Measurements from ENCODE around the gene ANKFN1. TPM values are rescaled to one million over a fixed set of nuclear protein-coding genes. Genes with fewer than 3 reads are reported as not detected.

The ANKFN1 gene, protein sequence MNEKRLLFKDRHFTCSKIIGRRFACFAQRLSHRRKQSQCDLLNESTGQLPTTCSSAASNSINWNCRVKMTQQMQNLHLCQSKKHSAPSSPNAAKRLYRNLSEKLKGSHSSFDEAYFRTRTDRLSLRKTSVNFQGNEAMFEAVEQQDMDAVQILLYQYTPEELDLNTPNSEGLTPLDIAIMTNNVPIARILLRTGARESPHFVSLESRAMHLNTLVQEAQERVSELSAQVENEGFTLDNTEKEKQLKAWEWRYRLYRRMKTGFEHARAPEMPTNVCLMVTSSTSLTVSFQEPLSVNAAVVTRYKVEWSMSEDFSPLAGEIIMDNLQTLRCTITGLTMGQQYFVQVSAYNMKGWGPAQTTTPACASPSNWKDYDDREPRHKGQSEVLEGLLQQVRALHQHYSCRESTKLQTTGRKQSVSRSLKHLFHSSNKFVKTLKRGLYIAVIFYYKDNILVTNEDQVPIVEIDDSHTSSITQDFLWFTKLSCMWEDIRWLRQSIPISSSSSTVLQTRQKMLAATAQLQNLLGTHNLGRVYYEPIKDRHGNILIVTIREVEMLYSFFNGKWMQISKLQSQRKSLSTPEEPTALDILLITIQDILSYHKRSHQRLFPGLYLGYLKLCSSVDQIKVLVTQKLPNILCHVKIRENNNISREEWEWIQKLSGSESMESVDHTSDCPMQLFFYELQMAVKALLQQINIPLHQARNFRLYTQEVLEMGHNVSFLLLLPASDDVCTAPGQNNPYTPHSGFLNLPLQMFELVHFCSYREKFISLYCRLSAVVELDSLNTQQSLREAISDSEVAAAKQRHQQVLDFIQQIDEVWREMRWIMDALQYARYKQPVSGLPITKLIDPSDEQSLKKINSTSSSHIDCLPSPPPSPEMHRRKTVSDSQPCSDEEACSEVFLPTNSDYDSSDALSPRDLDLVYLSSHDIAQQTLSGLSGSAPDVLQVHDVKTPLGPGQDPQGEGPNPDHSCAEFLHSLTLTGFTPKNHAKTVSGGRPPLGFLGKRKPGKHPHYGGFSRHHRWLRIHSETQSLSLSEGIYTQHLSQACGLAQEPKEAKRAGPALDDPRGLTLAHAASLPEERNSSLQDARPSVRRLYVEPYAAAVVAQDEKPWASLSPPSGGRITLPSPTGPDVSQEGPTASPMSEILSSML
- 1 to 10 TPM in 1 of 5 donors, under 1 TPM in 4; 0.47 to 1.1 (median 0.70) TPM for polyA plus RNA-seq (ENCODE audit: insufficient read depth in 1 of 5, insufficient read length in 5 of 5, low replicate concordance in 1 of 5)
- long read RNA-seq, donor 1: 0 reads
- long read RNA-seq, donor 2: 0 reads
- long read RNA-seq, donor 3: 0 reads
- long read RNA-seq, donor 4: 0 reads
- long read RNA-seq, donor 5: 0 reads
- long read RNA-seq, donor 6: 0 reads
- long read RNA-seq, donor 7: 0 reads
- long read RNA-seq, donor 8: 0 reads

DNA sequence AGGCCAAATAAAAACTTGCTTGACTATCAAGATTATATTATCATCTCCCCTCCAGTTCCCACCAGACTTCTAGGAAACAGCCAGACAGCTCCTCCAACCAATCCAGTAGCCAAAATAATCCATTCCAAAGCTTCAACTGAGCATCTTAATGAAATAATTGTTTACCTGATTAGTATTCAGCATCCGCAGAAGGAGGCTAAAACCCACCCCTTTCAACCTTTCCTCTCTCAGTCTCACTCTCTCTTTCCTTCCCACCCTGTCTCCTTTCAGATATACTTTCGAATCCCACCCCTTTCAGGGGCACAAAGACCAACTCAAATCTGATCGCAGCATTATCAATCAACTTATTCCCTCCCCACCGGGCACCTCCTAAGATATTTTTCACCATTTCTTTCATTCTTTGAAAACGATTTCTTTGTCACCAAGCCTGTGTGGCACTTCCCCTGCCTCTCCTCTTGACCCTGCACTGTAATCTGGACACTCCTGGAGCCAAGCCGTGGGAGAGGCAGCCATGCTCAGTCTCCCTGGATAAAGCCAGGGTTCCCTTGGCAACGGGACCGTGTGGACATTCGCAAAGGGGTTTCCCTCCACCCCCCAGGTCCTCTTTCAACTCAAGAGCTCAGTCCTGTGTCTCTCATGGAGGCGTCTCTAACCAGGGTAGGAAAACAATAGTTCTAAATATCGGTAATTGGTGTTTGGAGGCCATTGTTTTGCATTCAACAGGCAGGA, at the start of gene ANKFN1:
TSS of gene ANKFN1 (plus strand) at position 602 of the 729 bp plus-strand sequence. CDS start 59,193 bp downstream, outside the sequence.
- no peak for DNase-seq

GRCh38 chr17:56108811-56109284, 44.4 kb upstream of the ANKFN1 start:
- DNase-seq: no peak

DNA sequence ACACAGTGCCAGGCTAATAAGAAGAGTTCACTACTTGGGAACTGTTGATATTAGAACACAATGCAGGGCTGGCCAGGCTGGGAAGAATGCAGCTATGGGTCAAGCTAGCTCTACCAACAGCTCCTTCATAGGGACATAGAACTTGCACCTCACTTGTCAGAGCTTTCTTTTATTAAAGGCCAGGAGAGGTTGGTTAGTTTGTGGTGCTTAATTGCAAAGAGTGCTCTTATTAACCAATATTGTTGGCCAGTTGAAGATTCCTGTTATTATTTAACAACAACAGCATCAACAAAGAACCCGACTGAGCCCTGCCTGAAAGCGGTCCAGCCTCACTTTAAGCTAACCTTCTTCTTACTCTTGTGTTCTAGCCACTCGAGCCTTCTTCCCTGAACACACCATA, 43.4 kb upstream of the ANKFN1 start:
- DNase-seq: no peak

- no peak for DNase-seq
Observed at GRCh38 chr17:56110463-56111135, 42.7 kb upstream of the ANKFN1 start.

DNA sequence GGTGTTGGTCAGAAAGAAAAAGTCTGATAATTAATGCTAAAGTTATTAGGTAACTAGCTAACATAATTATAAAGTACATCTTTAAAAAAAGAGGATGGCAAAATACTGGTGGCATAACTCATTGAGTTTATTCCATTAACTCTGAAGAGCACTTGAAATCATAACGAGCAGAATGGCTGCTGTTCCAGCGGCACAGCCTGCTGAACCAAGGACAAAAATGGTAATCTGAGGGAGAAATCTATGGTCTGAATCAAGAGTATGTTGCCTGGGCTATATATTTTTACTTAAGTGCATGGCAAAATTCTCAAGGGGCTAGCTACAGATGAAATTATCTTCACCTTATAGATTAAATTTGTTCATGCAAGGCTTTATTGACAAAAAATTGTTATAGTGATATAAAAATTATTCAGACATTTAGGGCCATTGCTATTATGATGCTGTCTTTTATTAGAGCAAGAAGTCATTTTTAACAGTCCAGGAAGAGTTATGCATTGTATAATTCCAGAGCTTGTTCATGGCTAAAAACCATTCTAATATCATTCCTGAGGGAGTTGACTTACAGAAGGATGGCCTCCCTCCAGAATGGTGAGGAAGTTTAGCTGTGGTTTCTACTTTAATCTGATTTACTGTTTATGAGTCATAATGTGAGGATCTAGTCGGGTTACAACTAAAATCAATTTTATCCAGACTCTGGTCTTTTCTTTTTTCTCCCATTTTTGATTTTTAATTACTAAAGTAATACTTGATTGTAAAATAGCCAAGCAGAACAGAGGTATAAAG, 41.4 kb upstream of the ANKFN1 start:
- no peak for DNase-seq

DNA sequence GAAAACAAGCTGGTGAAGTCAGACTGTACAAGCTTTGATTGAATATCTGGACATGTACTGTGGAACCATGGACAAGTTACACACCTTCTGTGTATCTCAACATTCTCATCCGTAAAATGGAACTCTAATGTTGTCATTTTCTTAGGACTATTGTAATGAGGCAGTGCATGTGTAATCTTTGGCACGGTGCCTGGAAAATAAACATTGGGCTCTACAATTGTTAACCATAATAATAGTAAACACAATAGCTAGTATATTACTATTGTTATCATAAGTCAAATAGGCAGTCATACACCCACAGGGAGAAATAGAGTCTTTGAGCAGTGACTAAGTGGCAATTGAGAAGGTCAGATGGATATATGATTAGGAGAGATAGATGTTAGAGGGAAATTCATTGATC, 39.8 kb upstream of the ANKFN1 start:
- no peak for DNase-seq

DNA sequence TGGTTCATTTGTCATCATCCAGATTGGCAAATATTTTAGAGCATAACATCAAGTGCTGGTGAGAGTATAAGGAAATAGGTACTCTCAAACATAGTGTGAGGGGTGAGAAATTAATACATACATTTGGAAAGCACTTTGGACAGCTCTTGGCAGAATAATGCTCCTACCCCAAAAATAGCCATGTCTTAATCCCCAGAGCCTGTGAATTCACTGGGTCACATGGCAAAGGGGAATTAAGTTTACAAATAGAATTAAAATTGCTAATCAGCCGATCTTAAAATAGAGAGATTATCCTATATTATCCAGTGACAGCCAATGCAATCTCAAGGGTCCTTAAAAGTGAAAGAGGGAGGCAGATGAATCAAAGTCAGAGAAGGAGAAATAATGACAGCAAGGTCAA, 38.8 kb upstream of the ANKFN1 start:
- DNase-seq: no peak

GRCh38 chr17:56119191-56119590, 34.1 kb upstream of the ANKFN1 start:
- no peak for DNase-seq

DNA sequence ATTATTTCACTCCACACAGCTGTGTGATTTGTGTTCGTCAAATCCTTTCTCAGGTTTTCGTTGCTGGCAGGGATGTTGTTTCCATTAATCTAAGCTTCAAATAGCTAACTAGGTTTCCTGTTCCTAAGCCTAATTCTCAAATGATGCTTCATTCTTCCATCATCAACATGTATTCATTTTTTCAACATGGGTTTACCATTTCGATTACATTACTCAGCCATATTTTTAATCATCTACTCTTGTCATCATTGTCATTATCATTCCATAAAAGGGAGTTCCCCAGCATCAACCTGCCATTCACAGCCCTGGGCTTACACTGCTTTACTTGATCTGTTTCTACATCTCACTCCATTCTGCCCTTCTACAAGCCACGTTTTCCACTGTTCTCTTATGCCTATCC, 33.3 kb upstream of the ANKFN1 start:
- DNase-seq: no peak

DNA sequence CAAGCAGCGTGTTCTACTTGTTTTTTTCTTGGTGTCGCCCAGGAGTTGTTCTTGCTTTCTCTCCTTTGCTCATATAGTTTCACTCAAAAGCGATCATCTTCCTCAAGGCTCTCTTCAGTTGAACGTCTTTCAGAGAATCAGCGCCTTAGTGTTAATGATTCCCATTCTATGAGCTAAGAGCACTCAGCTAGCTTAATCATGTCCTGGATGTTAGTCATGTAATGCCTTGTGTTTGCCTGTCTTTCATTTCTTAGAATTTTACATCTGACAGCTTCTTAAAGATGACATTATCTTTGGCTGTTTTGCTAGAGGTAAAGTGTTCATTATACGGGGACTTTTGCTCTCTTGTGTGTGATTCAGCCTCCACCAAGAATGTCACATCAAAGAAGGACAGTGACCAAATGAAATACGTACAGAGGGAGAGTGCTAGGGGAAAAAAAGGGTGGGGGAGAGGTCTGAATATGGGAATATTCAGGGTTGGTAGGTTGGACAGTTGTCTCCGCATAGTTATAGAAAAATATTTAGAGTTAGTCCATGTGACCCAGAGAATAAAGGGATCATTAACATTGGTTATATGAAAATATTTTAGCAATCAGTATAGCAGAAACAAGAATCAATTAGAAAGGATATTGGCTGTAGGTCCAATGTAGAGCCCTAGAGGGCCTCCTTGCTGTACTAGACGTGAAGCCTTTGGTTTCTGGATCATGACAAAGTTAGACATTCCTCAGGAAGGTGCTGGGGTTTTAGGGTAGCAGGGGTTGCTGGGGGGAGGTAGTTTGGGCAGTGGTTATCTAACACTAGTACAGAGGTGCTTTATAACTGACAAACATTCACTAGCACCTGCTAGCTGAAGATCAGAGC, 31.9 kb upstream of the ANKFN1 start:
- DNase-seq: no peak

- no peak for DNase-seq
Observed at GRCh38 chr17:56125830-56126819, 27.1 kb upstream of the ANKFN1 start.

DNA sequence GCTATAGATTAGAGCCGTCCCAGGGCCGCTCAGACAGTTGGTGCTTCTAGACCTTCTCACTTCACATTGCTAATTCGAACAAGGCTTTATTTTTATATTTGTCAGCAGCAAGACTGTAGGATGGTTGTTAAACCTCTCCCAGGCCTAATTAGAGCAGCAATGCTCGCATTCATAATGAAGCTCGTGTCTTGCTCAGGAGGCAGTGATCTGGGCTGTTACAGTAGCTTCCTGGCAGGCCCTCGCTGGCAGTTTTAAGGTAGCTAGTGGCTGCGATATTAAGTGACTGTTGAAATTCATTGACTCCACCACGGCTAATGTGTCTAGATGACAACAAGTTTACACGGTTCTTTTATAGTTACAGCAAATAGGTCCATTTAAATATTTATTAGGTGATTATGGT, 23.2 kb upstream of the ANKFN1 start:
- no peak for DNase-seq

GRCh38 chr17:56130631-56131030, 22.6 kb upstream of the ANKFN1 start:
- DNase-seq: no peak

DNA sequence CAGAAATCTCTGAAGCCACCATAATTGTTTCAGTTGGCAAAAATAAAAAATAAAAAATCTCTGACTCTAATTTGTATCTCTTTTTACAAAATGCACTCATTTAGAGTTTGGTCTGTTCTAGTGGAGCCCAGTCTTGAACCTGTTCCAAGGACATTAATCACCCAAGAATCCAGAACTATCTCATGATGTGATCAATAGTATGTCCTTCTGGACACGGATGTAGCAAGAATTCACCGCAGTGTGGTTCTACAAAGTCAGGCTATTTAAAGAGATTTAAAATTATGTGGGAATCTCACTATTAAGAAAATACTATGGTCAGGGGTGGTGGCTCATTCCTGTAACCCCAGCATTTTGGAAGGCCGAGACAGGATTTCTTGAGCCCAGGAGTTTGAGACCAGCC, 21.8 kb upstream of the ANKFN1 start:
- DNase-seq: no peak

DNA sequence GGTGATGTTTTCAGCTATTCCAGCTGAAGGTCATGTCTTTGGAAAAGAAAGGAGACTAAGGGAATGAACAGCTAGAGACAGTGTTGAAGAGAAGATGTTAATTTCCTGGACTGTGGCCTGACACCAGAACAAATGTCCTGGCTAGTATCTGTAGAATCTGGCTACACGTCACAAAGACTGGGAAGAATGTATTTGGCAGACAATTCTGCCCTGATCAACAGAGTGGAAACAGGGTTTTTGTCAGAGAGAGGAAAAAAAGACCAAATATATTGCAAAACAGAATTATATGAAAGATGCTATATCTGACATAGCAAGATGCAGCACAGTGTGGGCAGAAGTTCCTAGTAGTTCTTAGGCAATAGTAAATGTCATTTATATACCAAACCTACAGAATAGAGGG, 17.0 kb upstream of the ANKFN1 start:
- DNase-seq: no peak

GRCh38 chr17:56141046-56141839, 12.0 kb upstream of the ANKFN1 start:
- DNase-seq: no peak
